ENCODE data around the gene ZDBF2.

Gene ZDBF2

DNA sequence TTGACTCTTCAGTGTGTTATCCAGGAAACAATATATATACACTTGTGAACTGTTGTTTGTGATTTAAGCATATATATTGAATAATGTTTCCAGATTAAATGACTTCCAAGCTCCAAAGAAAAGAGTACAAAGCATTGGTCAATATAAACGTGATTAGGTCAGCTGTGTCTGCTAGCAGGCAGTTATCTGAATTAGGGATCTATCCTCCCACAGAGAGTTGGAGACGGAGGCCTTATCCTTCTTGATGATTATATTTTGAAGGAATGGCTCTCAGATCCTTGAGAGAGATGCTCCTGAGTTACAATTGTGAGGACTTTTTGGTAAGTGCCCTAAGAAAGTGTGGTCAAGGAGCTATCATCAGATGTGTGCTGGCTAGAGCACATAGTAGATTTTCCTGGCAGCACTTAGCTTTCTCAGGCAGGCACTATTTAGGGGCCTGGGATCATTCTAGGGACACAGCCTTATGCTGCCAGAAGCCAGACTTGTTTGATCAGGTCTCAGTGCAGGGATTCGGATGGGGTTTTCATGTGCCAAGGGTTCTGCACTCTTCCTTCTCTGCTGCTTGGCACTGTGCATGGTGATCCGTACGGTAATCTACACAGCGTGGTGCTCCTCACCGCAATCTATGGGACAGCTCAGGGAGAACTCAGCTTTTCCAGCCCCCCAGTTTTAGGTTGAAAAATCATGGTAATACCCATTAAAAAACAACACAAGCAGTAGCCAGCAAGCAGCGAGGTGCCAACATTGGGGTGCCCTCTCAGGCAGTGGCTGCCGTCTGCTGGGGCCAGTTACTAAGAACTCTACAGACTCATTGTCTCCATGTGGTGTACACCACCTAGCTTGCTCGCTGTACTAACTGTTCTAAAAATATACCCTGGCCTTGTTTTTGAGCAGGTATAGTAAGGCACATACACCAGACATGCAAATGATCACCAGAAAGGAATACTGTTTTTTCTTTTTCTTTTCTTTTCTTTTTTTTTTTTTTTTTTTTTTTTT is 8.0 kb upstream of the ZDBF2 start:
- ChIA-PET POLR2A (interaction anchor here (1.3 kb wide), 1 partner anchor 9 kb away, joined by 4 read pairs; no protein-coding TSS in a partner anchor), CTCF (no interaction called here)
- no peak for TF ChIP-seq L3MBTL2 (conservative IDR thresholded peaks at IDR 0.05)
- no peak for TF ChIP-seq ARNT (IDR thresholded peaks at IDR 0.05)
- no peak for TF ChIP-seq FOXA1 (IDR thresholded peaks at IDR 0.05)
- no peak for TF ChIP-seq NFRKB (IDR thresholded peaks at IDR 0.05)
- no peak for TF ChIP-seq CTBP1 (IDR thresholded peaks at IDR 0.05; ENCODE audit: borderline replicate concordance)
- no peak for TF ChIP-seq FOXK2 (IDR thresholded peaks at IDR 0.05)
- TF ChIP-seq SUZ12 (IDR thresholded peaks at IDR 0.05) = no peak
- no peak for TF ChIP-seq BHLHE40 (IDR thresholded peaks at IDR 0.05; ENCODE audit: borderline replicate concordance)
- no peak for TF ChIP-seq SP1 (IDR thresholded peaks at IDR 0.05)
- no peak for TF ChIP-seq ELF4 (IDR thresholded peaks at IDR 0.05)
- no peak for TF ChIP-seq ZNF384 (IDR thresholded peaks at IDR 0.05)
- TF ChIP-seq LEF1 (IDR thresholded peaks at IDR 0.05; ENCODE audit: borderline replicate concordance) = no peak
- TF ChIP-seq, protein P1, sequence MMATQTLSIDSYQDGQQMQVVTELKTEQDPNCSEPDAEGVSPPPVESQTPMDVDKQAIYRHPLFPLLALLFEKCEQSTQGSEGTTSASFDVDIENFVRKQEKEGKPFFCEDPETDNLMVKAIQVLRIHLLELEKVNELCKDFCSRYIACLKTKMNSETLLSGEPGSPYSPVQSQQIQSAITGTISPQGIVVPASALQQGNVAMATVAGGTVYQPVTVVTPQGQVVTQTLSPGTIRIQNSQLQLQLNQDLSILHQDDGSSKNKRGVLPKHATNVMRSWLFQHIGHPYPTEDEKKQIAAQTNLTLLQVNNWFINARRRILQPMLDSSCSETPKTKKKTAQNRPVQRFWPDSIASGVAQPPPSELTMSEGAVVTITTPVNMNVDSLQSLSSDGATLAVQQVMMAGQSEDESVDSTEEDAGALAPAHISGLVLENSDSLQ (IDR thresholded peaks at IDR 0.05) = no peak
- TF ChIP-seq TARDBP (IDR thresholded peaks at IDR 0.05) = no peak
- no peak for TF ChIP-seq HDGF (IDR thresholded peaks at IDR 0.05; ENCODE audit: borderline replicate concordance)
- no peak for TF ChIP-seq FOXM1 (IDR thresholded peaks at IDR 0.05; ENCODE audit: borderline replicate concordance)
- DNase-seq (ENCODE audit: extremely low spot score) = no peak

DNA sequence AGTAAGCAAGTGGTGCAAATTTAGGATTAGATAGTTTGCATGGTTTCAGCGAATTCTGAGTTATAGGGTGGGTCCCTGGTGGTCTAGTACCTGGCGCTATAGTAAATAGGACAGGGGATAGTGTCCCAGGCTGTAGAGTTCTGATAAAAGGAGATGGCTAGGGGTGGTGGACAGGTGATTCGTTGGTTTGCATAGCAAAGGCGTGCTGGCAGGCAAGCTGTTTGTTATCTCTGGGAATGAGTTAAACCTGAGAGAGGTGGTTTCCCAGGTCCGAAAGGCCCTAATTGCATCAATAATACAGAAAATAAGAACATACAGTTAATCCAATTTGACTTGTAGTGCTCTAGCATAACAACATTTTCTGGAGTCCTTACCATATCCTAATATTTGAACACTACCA is 6.9 kb upstream of the ZDBF2 start:
- no peak for DNase-seq (ENCODE audit: extremely low spot score)
- POLR2A ChIA-PET = no interaction called here
- CTCF ChIA-PET = no interaction called here
- TF ChIP-seq, protein P1 (IDR thresholded peaks at IDR 0.05) = no peak
- TF ChIP-seq NFRKB (IDR thresholded peaks at IDR 0.05) (no peak), SP1 (IDR thresholded peaks at IDR 0.05) (no peak), FOXM1 (IDR thresholded peaks at IDR 0.05; ENCODE audit: borderline replicate concordance) (no peak), ARNT (IDR thresholded peaks at IDR 0.05) (no peak)

DNA sequence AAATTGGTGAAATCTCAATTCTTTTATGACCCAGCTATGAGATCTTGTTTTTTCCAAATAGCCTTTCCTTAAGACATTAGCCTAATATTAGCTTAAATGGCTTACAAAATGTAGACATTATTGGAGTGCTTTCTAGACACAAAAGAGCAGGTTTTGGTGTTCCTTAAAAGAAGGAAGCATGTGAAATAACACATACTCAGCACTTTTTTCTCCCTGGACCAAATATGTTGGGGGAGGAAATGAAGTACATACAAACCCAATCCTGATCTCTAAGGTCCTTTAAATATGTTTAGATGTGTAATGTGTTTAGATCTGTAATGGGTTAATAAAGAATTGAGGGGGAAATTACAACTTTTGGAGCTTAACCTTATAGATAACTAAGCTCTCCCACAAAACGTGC is 3.4 kb upstream of the ZDBF2 start:
- ChIA-PET CTCF (no interaction called here), POLR2A (no interaction called here)

DNA sequence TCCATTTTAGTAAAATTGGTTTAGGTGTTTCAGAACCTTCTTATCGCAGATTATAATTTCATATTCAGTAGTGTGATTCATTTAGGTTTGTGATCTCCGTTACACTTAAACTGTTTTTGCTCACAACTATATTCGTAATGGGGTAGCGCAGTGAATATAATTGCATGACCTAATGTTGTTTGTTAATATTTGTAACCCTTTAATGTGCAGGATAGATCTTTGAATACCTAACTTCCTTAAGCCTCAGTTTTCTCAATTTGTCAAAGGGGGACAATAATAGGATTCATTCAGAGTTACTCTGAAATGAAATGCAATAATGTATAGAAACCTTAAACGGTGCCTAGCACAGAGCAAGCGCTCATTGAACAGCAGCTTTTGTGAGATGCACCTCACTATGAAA is 558 bp upstream of the ZDBF2 start:
- CTCF ChIA-PET = interaction anchor here (0.6 to 0.9 kb wide), 3 partner anchors 14 to 826 kb away, joined by 3 read pairs; no protein-coding TSS in a partner anchor
- no peak for DNase-seq (ENCODE audit: extremely low spot score)
- TF ChIP-seq HDGF (IDR thresholded peaks at IDR 0.05; ENCODE audit: borderline replicate concordance) = no peak
- no peak for TF ChIP-seq ARNT (IDR thresholded peaks at IDR 0.05)
- no peak for TF ChIP-seq NFRKB (IDR thresholded peaks at IDR 0.05)
- no peak for TF ChIP-seq ZNF384 (IDR thresholded peaks at IDR 0.05)
- no peak for TF ChIP-seq CTBP1 (IDR thresholded peaks at IDR 0.05; ENCODE audit: borderline replicate concordance)
- TF ChIP-seq BHLHE40 (IDR thresholded peaks at IDR 0.05; ENCODE audit: borderline replicate concordance) = no peak
- no peak for TF ChIP-seq FOXK2 (IDR thresholded peaks at IDR 0.05)
- TF ChIP-seq SP1 (IDR thresholded peaks at IDR 0.05) = no peak
- no peak for TF ChIP-seq SUZ12 (IDR thresholded peaks at IDR 0.05)
- TF ChIP-seq LEF1 (IDR thresholded peaks at IDR 0.05; ENCODE audit: borderline replicate concordance) = no peak
- no peak for TF ChIP-seq FOXM1 (IDR thresholded peaks at IDR 0.05; ENCODE audit: borderline replicate concordance)
- POLR2A ChIA-PET = interaction anchor here (0.6 to 1.3 kb wide), 6 partner anchors 10 to 188 kb away, joined by 3 to 8 read pairs (median 3); partner anchors contain the start of gene INO80D

More for the DNA sequence above, 3.4 kb upstream of the ZDBF2 start:
- no peak for DNase-seq (ENCODE audit: extremely low spot score)
- no peak for TF ChIP-seq LEF1 (IDR thresholded peaks at IDR 0.05; ENCODE audit: borderline replicate concordance)
- no peak for TF ChIP-seq ARNT (IDR thresholded peaks at IDR 0.05)
- no peak for TF ChIP-seq CTBP1 (IDR thresholded peaks at IDR 0.05; ENCODE audit: borderline replicate concordance)
- no peak for TF ChIP-seq L3MBTL2 (conservative IDR thresholded peaks at IDR 0.05)
- no peak for TF ChIP-seq ZNF384 (IDR thresholded peaks at IDR 0.05)
- TF ChIP-seq BHLHE40 (IDR thresholded peaks at IDR 0.05; ENCODE audit: borderline replicate concordance) = no peak
- no peak for TF ChIP-seq FOXM1 (IDR thresholded peaks at IDR 0.05; ENCODE audit: borderline replicate concordance)
- TF ChIP-seq SUZ12 (IDR thresholded peaks at IDR 0.05) = no peak
- TF ChIP-seq HDGF (IDR thresholded peaks at IDR 0.05; ENCODE audit: borderline replicate concordance) = no peak
- TF ChIP-seq TARDBP (IDR thresholded peaks at IDR 0.05) = no peak
- no peak for TF ChIP-seq ELF4 (IDR thresholded peaks at IDR 0.05)
- no peak for TF ChIP-seq SP1 (IDR thresholded peaks at IDR 0.05)
- TF ChIP-seq FOXK2 (IDR thresholded peaks at IDR 0.05) = no peak
- no peak for TF ChIP-seq FOXA1 (IDR thresholded peaks at IDR 0.05)
- TF ChIP-seq NFRKB (IDR thresholded peaks at IDR 0.05) = no peak
- TF ChIP-seq, protein P1 (IDR thresholded peaks at IDR 0.05) = no peak

DNA sequence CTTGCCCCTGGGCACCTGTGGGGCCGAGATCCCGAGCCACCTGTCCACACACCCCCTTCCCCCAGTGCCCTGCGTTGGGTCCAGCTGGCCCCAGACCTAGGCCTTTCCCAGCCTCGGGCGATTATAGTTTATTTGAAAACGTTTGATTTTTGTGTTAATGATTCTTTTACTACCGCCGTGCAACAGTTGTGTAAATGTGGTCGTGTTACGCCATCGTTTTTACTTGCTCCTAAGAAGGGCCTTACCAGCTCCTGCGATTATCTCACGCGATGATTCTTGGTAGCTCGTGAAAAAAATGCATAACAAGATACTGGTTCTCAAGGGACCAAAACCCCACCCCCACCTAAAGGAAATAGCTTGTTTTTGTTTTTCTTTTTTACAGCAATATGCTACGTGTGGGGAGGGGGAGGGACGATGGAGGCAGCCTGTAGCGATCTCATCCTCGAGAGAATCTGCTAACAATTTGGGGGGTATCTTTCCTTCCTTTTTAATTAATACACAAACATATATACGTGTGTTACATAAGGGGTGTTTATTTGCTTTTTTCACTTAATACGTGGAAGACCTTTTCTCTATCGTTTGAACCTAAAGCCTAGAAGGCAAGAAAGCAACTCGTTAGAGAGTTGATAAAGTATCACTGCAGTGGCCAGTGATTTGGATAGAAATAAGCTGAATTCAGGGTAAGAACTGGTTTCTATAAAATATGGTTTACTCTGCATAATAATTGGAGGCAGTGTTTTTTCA is 1.0 kb downstream of the ZDBF2 start:
- ChIA-PET CTCF (no interaction called here), POLR2A (interaction anchor here (0.5 to 1.6 kb wide), 5 partner anchors 9 to 403 kb away, joined by 3 to 4 read pairs (median 3); no protein-coding TSS in a partner anchor)
- TF ChIP-seq, protein P1 (IDR thresholded peaks at IDR 0.05) = no peak
- TF ChIP-seq LEF1 (IDR thresholded peaks at IDR 0.05; ENCODE audit: borderline replicate concordance) (no peak), BHLHE40 (IDR thresholded peaks at IDR 0.05; ENCODE audit: borderline replicate concordance) (no peak), FOXA1 (IDR thresholded peaks at IDR 0.05) (no peak), HDGF (IDR thresholded peaks at IDR 0.05; ENCODE audit: borderline replicate concordance) (no peak), SUZ12 (IDR thresholded peaks at IDR 0.05) (no peak), SP1 (IDR thresholded peaks at IDR 0.05) (no peak), ARNT (IDR thresholded peaks at IDR 0.05) (no peak), FOXM1 (IDR thresholded peaks at IDR 0.05; ENCODE audit: borderline replicate concordance) (no peak), TARDBP (IDR thresholded peaks at IDR 0.05) (no peak), NFRKB (IDR thresholded peaks at IDR 0.05) (no peak), L3MBTL2 (conservative IDR thresholded peaks at IDR 0.05) (peak; percentile 36), FOXK2 (IDR thresholded peaks at IDR 0.05) (0 out of 2 replicates have a peak, but pooled peaks have one; percentile 52), ELF4 (IDR thresholded peaks at IDR 0.05) (no peak), CTBP1 (IDR thresholded peaks at IDR 0.05; ENCODE audit: borderline replicate concordance) (peak; percentile 42; the same call in 1 of the 2 replicates), ZNF384 (IDR thresholded peaks at IDR 0.05) (peak; percentile 80)
- peak; percentile 44 for DNase-seq (ENCODE audit: extremely low spot score)
